K562 (cell line): ENCODE measurements around the gene FLAD1. TPM values are rescaled to one million over a fixed set of nuclear protein-coding genes. Genes with fewer than 3 reads are reported as not detected.

Experiments used
- BACH1 ChIP-seq: fragments of 200-800 bp; sonication (Bioruptor generic); IDR thresholded peaks from 2 replicates; pipeline ENCODE4 v1.6.1; 2016; ENCODE audit warnings: missing genetic modification characterization, missing compliant biosample characterization
- DIDO1 ChIP-seq: fragments of 450-650 bp; IDR thresholded peaks from 2 replicates; pipeline ENCODE4 v1.6.1; 2016; ENCODE audit warnings: low read depth, missing biosample characterization, missing genetic modification characterization
- FOSL1 ChIP-seq: fragments of 200-800 bp; sonication (Bioruptor generic); conservative IDR thresholded peaks from 2 replicates; pipeline ENCODE4 v1.6.1; 2016; ENCODE audit warnings: missing genetic modification characterization, missing compliant biosample characterization
- HDAC2 ChIP-seq: fragments of 450-650 bp; IDR thresholded peaks from 2 replicates; pipeline ENCODE4 v1.6.1; 2016; ENCODE audit warnings: mild to moderate bottlenecking
- NR1H2 ChIP-seq: sonication (generic); formaldehyde crosslinking; IDR thresholded peaks from 2 replicates; pipeline ENCODE4 v1.4.0; 2020; ENCODE audit warnings: mild to moderate bottlenecking, missing genetic modification reagents
- NRF1 ChIP-seq, 2 experiments: fragments of 450-650 bp; IDR thresholded peaks in 1 of 2; conservative IDR thresholded peaks in 1 of 2; 2 replicates each; pipeline ENCODE4 v1.6.1; 2014; ENCODE audit warnings: mild to moderate bottlenecking in 2 of 2
- SNIP1 ChIP-seq: fragments of 450-650 bp; IDR thresholded peaks from 2 replicates; pipeline ENCODE4 v1.7.1; 2017; ENCODE audit warnings: low read depth, mild to moderate bottlenecking
- SREBF2 ChIP-seq: sonication (generic); formaldehyde crosslinking; IDR thresholded peaks from 2 replicates; pipeline ENCODE4 v1.4.0; 2020; ENCODE audit warnings: mild to moderate bottlenecking, missing genetic modification reagents
- YY1 ChIP-seq, 3 experiments: IDR thresholded peaks; 2 replicates each; pipeline ENCODE4 v1.6.1; 2011; ENCODE audit warnings: low read length in 2 of 3, mild to moderate bottlenecking in 2 of 3, moderate library complexity in 2 of 3, borderline replicate concordance in 1 of 3, control low read depth in 1 of 3, low read depth in 1 of 3; ENCODE audit not compliant: insufficient read depth in 3 of 3, insufficient replicate concordance in 2 of 3, control insufficient read depth in 1 of 3, insufficient read length in 1 of 3; ENCODE audit errors: extremely low read depth in 1 of 3
- ZFP36 ChIP-seq: fragments of 150-350 bp; IDR thresholded peaks from 2 replicates; pipeline ENCODE4 v1.6.1; 2018; ENCODE audit warnings: low read length, low read depth; ENCODE audit not compliant: partially characterized antibody
- ZNF3 ChIP-seq: fragments of 250-450 bp; sonication (Bioruptor Pico); IDR thresholded peaks from 2 replicates; pipeline ENCODE4 v1.5.0; 2021; ENCODE audit warnings: mild to moderate bottlenecking, moderate library complexity
- ZNF551 ChIP-seq: fragments of 250-450 bp; sonication (Bioruptor Pico); IDR thresholded peaks from 2 replicates; pipeline ENCODE4 v1.5.0; 2021; ENCODE audit warnings: mild to moderate bottlenecking, moderate library complexity
- ZNF586 ChIP-seq: fragments of 450-650 bp; formaldehyde crosslinking; conservative IDR thresholded peaks from 2 replicates; pipeline ENCODE4 v1.4.0; 2020; ENCODE audit warnings: mild to moderate bottlenecking, moderate library complexity
- ZNF644 ChIP-seq: fragments of 200-800 bp; sonication (Bioruptor generic); IDR thresholded peaks from 2 replicates; pipeline ENCODE4 v1.6.1; 2016; ENCODE audit warnings: low read depth, missing genetic modification characterization, missing compliant biosample characterization
- ZNF75A ChIP-seq: fragments of 450-650 bp; formaldehyde crosslinking; IDR thresholded peaks from 2 replicates; pipeline ENCODE4 v1.4.0; 2020; ENCODE audit warnings: mild to moderate bottlenecking
- polyA plus RNA-seq, 8 experiments: library from polyadenylated mRNA; depleted of rRNA in 4 of 8; stranded (reverse) in 5 of 8; unstranded in 3 of 8; fragments of >200 nt; fragmentation: Nextera tagmentation in 2 of 8; fragmentation: Illumina TruSeq in 1 of 8; extraction: Ambion mirVana in 2 of 8; extraction: Trizol in 1 of 8; gene quantifications; 2 replicates each; pipeline versions ENCODE4 v1.2.1 to v1.2.3, GENCODE V29; 2011 to 2014; ENCODE audit warnings: inconsistent platforms in 1 of 8, missing spikeins in 1 of 8
- total RNA-seq, 7 experiments: library from RNA; depleted of rRNA in 6 of 7; stranded (reverse); fragments of >200 nt in 6 of 7; fragmentation: Illumina TruSeq in 2 of 7; extraction: Trizol in 2 of 7; gene quantifications; 2 replicates each; pipeline versions ENCODE4 v1.2.1 to v1.2.3, GENCODE V29; 2011 to 2021; ENCODE audit warnings: low replicate concordance in 1 of 7
- TF ChIP-seq, protein P1 (sequence below), 3 experiments: IDR thresholded peaks in 2 of 3; conservative IDR thresholded peaks in 1 of 3; 2 replicates each; pipeline ENCODE4 v1.5.1; 2011 to 2012; ENCODE audit warnings: low read length in 3 of 3, mild to moderate bottlenecking in 3 of 3, control low read depth in 2 of 3, improper control_type of control experiment in 1 of 3, inconsistent platforms in 1 of 3, low read depth in 1 of 3, mixed read lengths in 1 of 3, moderate library complexity in 1 of 3; ENCODE audit not compliant: insufficient read depth in 2 of 3
- TF ChIP-seq, protein P2 (sequence below): fragments of 250-450 bp; sonication (Bioruptor Pico); IDR thresholded peaks from 2 replicates; pipeline ENCODE4 v1.5.0; 2021
- TF ChIP-seq, protein P3 (sequence below): fragments of 450-650 bp; IDR thresholded peaks from 2 replicates; pipeline ENCODE4 v1.7.1; 2018; ENCODE audit warnings: mild to moderate bottlenecking, low read depth; ENCODE audit not compliant: partially characterized antibody
- TF ChIP-seq, protein P4 (sequence below): fragments of 150-350 bp; conservative IDR thresholded peaks from 2 replicates; pipeline ENCODE4 v1.6.1; 2014; ENCODE audit warnings: low read length

FLAD1 gene
- total and polyA plus RNA-seq, 9 of the 15 experiments (the other 6 are each of a cell fraction or from before 2014, with no cell fraction given): 24.9 to 85.8 (median 67.0) TPM

DNA sequence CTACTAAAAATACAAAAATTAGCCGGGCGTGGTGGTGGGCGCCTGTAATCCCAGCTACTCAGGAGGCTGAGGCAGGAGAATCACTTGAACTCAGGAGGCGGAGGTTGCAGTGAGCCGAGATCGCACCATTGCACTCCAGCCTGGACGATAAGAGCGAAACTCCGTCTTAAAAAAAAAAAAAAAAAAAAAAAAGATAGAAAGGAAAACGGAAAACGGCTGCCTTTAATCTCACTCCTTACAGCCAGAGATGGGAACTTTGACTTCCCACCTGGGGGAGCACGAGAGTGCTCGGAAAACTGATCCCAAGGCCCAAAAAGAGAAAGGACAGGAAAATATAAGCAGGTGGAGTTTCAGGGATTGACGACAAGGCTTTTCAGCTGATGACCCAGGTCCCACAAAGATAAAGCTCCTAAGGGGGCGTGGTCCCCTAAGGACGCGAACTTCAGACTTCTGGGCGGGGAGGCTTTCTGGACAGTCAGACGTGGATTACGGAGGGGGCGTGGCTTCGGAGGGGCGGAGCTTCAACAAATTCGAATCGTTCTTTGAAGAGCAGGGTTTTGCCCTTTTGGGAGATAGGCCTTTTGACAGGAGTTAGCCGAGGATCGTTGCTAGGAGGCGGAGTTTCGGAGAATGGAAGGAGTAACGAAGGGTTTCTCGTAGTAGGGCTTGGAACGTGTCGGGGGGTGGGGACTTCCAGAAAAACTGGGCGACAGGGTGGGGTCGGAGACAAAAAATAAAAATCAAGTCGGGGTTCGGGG is 9.6 kb upstream of the FLAD1 start (continued):
- TF ChIP-seq ZNF586 (CRISPR knock-in tag) (no peak), NR1H2 (CRISPR knock-in tag) (no peak), ZNF75A (no peak), ZNF644 (no peak), YY1 (IDR thresholded peaks at IDR 0.05; ENCODE audit: borderline replicate concordance in 1 of 3, control insufficient read depth in 1 of 3, extremely low read depth in 1 of 3, insufficient read depth in 3 of 3, insufficient read length in 1 of 3, insufficient replicate concordance in 2 of 3, low read depth in 1 of 3, low read length in 2 of 3) (no peak), FOSL1 (no peak), ZNF551 (CRISPR knock-in tag) (no peak), HDAC2 (no peak), BACH1 (peak; percentile 10; the same call in 1 of the 2 replicates), ZFP36 (no peak), NRF1 (conservative IDR thresholded peaks at IDR 0.05 in 1 of 2, IDR thresholded peaks at IDR 0.05 in 1 of 2) (peak; percentile 42 to 47; a peak in 3 of 4 replicates), DIDO1 (tag) (no peak), SREBF2 (CRISPR knock-in tag) (no peak), ZNF3 (CRISPR knock-in tag) (no peak), SNIP1 (peak; percentile 55)
- TF ChIP-seq, protein P1, sequence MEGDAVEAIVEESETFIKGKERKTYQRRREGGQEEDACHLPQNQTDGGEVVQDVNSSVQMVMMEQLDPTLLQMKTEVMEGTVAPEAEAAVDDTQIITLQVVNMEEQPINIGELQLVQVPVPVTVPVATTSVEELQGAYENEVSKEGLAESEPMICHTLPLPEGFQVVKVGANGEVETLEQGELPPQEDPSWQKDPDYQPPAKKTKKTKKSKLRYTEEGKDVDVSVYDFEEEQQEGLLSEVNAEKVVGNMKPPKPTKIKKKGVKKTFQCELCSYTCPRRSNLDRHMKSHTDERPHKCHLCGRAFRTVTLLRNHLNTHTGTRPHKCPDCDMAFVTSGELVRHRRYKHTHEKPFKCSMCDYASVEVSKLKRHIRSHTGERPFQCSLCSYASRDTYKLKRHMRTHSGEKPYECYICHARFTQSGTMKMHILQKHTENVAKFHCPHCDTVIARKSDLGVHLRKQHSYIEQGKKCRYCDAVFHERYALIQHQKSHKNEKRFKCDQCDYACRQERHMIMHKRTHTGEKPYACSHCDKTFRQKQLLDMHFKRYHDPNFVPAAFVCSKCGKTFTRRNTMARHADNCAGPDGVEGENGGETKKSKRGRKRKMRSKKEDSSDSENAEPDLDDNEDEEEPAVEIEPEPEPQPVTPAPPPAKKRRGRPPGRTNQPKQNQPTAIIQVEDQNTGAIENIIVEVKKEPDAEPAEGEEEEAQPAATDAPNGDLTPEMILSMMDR (IDR thresholded peaks at IDR 0.05 in 2 of 3, conservative IDR thresholded peaks at IDR 0.05 in 1 of 3; ENCODE audit: insufficient read depth in 2 of 3, low read depth in 1 of 3, low read length in 3 of 3): peak in 1 of 3 experiments; percentile 15; a peak in 1 of 6 replicates
- TF ChIP-seq, protein P2, sequence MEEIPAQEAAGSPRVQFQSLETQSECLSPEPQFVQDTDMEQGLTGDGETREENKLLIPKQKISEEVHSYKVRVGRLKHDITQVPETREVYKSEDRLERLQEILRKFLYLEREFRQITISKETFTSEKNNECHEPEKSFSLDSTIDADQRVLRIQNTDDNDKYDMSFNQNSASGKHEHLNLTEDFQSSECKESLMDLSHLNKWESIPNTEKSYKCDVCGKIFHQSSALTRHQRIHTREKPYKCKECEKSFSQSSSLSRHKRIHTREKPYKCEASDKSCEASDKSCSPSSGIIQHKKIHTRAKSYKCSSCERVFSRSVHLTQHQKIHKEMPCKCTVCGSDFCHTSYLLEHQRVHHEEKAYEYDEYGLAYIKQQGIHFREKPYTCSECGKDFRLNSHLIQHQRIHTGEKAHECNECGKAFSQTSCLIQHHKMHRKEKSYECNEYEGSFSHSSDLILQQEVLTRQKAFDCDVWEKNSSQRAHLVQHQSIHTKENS: no peak
- TF ChIP-seq, protein P3, sequence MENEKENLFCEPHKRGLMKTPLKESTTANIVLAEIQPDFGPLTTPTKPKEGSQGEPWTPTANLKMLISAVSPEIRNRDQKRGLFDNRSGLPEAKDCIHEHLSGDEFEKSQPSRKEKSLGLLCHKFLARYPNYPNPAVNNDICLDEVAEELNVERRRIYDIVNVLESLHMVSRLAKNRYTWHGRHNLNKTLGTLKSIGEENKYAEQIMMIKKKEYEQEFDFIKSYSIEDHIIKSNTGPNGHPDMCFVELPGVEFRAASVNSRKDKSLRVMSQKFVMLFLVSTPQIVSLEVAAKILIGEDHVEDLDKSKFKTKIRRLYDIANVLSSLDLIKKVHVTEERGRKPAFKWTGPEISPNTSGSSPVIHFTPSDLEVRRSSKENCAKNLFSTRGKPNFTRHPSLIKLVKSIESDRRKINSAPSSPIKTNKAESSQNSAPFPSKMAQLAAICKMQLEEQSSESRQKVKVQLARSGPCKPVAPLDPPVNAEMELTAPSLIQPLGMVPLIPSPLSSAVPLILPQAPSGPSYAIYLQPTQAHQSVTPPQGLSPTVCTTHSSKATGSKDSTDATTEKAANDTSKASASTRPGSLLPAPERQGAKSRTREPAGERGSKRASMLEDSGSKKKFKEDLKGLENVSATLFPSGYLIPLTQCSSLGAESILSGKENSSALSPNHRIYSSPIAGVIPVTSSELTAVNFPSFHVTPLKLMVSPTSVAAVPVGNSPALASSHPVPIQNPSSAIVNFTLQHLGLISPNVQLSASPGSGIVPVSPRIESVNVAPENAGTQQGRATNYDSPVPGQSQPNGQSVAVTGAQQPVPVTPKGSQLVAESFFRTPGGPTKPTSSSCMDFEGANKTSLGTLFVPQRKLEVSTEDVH: no peak
- TF ChIP-seq, protein P4, sequence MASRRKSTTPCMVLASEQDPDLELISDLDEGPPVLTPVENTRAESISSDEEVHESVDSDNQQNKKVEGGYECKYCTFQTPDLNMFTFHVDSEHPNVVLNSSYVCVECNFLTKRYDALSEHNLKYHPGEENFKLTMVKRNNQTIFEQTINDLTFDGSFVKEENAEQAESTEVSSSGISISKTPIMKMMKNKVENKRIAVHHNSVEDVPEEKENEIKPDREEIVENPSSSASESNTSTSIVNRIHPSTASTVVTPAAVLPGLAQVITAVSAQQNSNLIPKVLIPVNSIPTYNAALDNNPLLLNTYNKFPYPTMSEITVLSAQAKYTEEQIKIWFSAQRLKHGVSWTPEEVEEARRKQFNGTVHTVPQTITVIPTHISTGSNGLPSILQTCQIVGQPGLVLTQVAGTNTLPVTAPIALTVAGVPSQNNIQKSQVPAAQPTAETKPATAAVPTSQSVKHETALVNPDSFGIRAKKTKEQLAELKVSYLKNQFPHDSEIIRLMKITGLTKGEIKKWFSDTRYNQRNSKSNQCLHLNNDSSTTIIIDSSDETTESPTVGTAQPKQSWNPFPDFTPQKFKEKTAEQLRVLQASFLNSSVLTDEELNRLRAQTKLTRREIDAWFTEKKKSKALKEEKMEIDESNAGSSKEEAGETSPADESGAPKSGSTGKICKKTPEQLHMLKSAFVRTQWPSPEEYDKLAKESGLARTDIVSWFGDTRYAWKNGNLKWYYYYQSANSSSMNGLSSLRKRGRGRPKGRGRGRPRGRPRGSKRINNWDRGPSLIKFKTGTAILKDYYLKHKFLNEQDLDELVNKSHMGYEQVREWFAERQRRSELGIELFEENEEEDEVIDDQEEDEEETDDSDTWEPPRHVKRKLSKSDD: no peak
